Activated CD4-positive, alpha-beta T cell treated with anti-CD3 and anti-CD28 coated beads, Interleukin-2, amount 50 U/mL, for 1 hour (primary cell): ENCODE measurements around the gene TTC31.
"Not testable (repeated sequence)": the region's sequence is repeated elsewhere in the genome, so short reads cannot be mapped to it uniquely, and the experiment has no call there.

ENCODE experiments used
- DNase-seq: peaks from one replicate; pipeline ENCODE4 v3.0.0-alpha.2; 2020

TTC31 gene

GRCh38 chr2:74457549-74458131 is 25.2 kb upstream of the TTC31 start:
- peak; percentile 79 for DNase-seq

GRCh38 chr2:74458132-74458937 is 24.5 kb upstream of the TTC31 start, which contains the start of gene WBP1:
Gene WBP1, plus strand, starts transcription at chr2:74458438. Its CDS starts 165 bp downstream, at chr2:74458603.
- peak; percentile 97 for DNase-seq

GRCh38 chr2:74458938-74459363 is 23.9 kb upstream of the TTC31 start:
- no peak for DNase-seq

GRCh38 chr2:74459503-74460118 is 23.3 kb upstream of the TTC31 start:
- not testable (repeated sequence) for DNase-seq

GRCh38 chr2:74460187-74460586 is 22.7 kb upstream of the TTC31 start:
- not testable (repeated sequence) for DNase-seq

- DNase-seq: no peak
Measured at GRCh38 chr2:74461187-74462053, 21.5 kb upstream of the TTC31 start.

GRCh38 chr2:74462054-74462785 is 20.7 kb upstream of the TTC31 start:
- DNase-seq: no peak

- no peak for DNase-seq
Measured at GRCh38 chr2:74462786-74463105, 20.1 kb upstream of the TTC31 start.

- no peak for DNase-seq
Measured at GRCh38 chr2:74464406-74464805, 18.5 kb upstream of the TTC31 start.

- DNase-seq: not testable (repeated sequence)
Measured at GRCh38 chr2:74470742-74471141, 12.1 kb upstream of the TTC31 start.

GRCh38 chr2:74471332-74472065 is 11.4 kb upstream of the TTC31 start:
- DNase-seq: no peak

- peak; percentile 98 for DNase-seq
Measured at GRCh38 chr2:74472086-74472944, 10.6 kb upstream of the TTC31 start, which contains the start of gene MRPL53. Gene MRPL53, minus strand, starts transcription at chr2:74472680. Its CDS starts 20 bp downstream, at chr2:74472660.

GRCh38 chr2:74472945-74473258 is 10.0 kb upstream of the TTC31 start:
- no peak for DNase-seq

GRCh38 chr2:74474481-74474880 is 8.4 kb upstream of the TTC31 start:
- no peak for DNase-seq

- no peak for DNase-seq
Measured at GRCh38 chr2:74474899-74475298, 8.0 kb upstream of the TTC31 start.

GRCh38 chr2:74481431-74481830 is 1.4 kb upstream of the TTC31 start:
- DNase-seq: no peak

GRCh38 chr2:74481961-74482800 is 700 bp upstream of the TTC31 start:
- peak; percentile 42 for DNase-seq

GRCh38 chr2:74483675-74484164 is 839 bp downstream of the TTC31 start:
- DNase-seq: not testable (repeated sequence)

- no peak for DNase-seq
Measured at GRCh38 chr2:74486141-74486540, 3.3 kb downstream of the TTC31 start.
